K562 (cell line): ENCODE measurements around the gene HDAC9.

Source experiments
- CTBP1 ChIP-seq: fragments of 450-650 bp; IDR thresholded peaks from 2 replicates; pipeline ENCODE4 v1.6.1; 2016; ENCODE audit warnings: borderline replicate concordance
- CTCF ChIP-seq, 3 experiments: IDR thresholded peaks in 2 of 3; conservative IDR thresholded peaks in 1 of 3; 2 replicates each; pipeline ENCODE4 v1.5.1; 2011 to 2012; ENCODE audit warnings: low read length in 3 of 3, mild to moderate bottlenecking in 3 of 3, control low read depth in 2 of 3, improper control_type of control experiment in 1 of 3, inconsistent platforms in 1 of 3, low read depth in 1 of 3, mixed read lengths in 1 of 3, moderate library complexity in 1 of 3; ENCODE audit not compliant: insufficient read depth in 2 of 3
- HCFC1 ChIP-seq: IDR thresholded peaks from 2 replicates; pipeline ENCODE4 v1.6.1; 2012; ENCODE audit warnings: low read depth, low read length, improper control_type of control experiment
- POLR2A ChIP-seq: fragments of 450-650 bp; conservative IDR thresholded peaks from 2 replicates; pipeline ENCODE4 v1.6.1; 2016
- RAD21 ChIP-seq, 2 experiments: fragments of 250-450 bp in 1 of 2; fragments of 450-650 bp in 1 of 2; sonication (Bioruptor Pico) in 1 of 2; formaldehyde crosslinking in 1 of 2; IDR thresholded peaks in 1 of 2; conservative IDR thresholded peaks in 1 of 2; 2 replicates each; pipeline versions ENCODE4 v1.4.0 to v1.8.0; 2020 to 2022; ENCODE audit warnings: mild to moderate bottlenecking in 2 of 2, moderate library complexity in 1 of 2
- SOX6 ChIP-seq: fragments of 450-650 bp; IDR thresholded peaks from 2 replicates; pipeline ENCODE4 v1.6.1; 2014; ENCODE audit warnings: mild to moderate bottlenecking
- YY1 ChIP-seq, 3 experiments: IDR thresholded peaks; 2 replicates each; pipeline ENCODE4 v1.6.1; 2011; ENCODE audit warnings: low read length in 2 of 3, mild to moderate bottlenecking in 2 of 3, moderate library complexity in 2 of 3, borderline replicate concordance in 1 of 3, control low read depth in 1 of 3, low read depth in 1 of 3; ENCODE audit not compliant: insufficient read depth in 3 of 3, insufficient replicate concordance in 2 of 3, control insufficient read depth in 1 of 3, insufficient read length in 1 of 3; ENCODE audit errors: extremely low read depth in 1 of 3
- ZBTB49 ChIP-seq: sonication (generic); formaldehyde crosslinking; IDR thresholded peaks from 2 replicates; pipeline ENCODE4 v1.8.0; 2022; ENCODE audit warnings: missing genetic modification reagents, mild to moderate bottlenecking, borderline replicate concordance
- ZNF143 ChIP-seq: sonication (generic); formaldehyde crosslinking; IDR thresholded peaks from 2 replicates; pipeline ENCODE4 v1.9.0; 2022; ENCODE audit warnings: mild to moderate bottlenecking, missing genetic modification reagents
- ZNF146 ChIP-seq: IDR thresholded peaks from one replicate; pipeline ENCODE4 v1.6.1; 2018; ENCODE audit warnings: missing compliant biosample characterization; ENCODE audit not compliant: unreplicated experiment
- ZNF764 ChIP-seq: fragments of 250-450 bp; sonication (Bioruptor Pico); IDR thresholded peaks from 2 replicates; pipeline ENCODE4 v1.4.0; 2020; ENCODE audit warnings: low read depth, mild to moderate bottlenecking, moderate library complexity
- ZSCAN29 ChIP-seq: fragments of 450-650 bp; IDR thresholded peaks from 2 replicates; pipeline ENCODE4 v1.6.1; 2017

DNA sequence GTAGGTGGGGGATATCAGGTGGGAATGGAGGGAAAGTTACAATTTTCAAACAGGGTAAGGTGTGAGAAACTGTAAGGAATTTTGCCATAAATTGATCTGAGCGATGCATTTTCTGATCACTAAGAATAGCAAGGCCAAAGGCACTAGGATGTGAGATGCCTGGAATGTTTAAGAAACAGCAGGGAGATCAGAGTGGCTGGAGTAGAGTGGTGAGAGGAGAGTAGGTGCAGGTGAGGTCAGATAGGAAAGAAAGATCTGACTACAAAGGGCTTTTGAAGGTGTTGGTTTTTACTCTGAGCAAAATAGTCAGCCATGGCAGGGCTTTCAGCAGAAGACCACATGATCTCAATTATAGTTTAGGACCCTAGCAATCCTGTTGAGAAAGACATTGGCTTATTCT, 55.0 kb downstream of the HDAC9 start:
- TF ChIP-seq RAD21 (CRISPR knock-in tag; conservative IDR thresholded peaks at IDR 0.05 in 1 of 2, IDR thresholded peaks at IDR 0.05 in 1 of 2) (no peak), CTBP1 (no peak), ZNF764 (CRISPR knock-in tag) (no peak), SOX6 (no peak), ZNF146 (CRISPR knock-in tag) (no peak), ZNF143 (CRISPR knock-in tag) (no peak), POLR2A (no peak), CTCF (IDR thresholded peaks at IDR 0.05 in 2 of 3, conservative IDR thresholded peaks at IDR 0.05 in 1 of 3; ENCODE audit: insufficient read depth in 2 of 3, low read depth in 1 of 3, low read length in 3 of 3) (no peak), ZBTB49 (no peak), HCFC1 (no peak), YY1 (IDR thresholded peaks at IDR 0.05; ENCODE audit: borderline replicate concordance in 1 of 3, control insufficient read depth in 1 of 3, extremely low read depth in 1 of 3, insufficient read depth in 3 of 3, insufficient read length in 1 of 3, insufficient replicate concordance in 2 of 3, low read depth in 1 of 3, low read length in 2 of 3) (no peak), ZSCAN29 (no peak)
